GM19043 (cell line): Measurements from ENCODE around the gene SH3GLB2.
"Not testable (repeated sequence)": the region's sequence is repeated elsewhere in the genome, so short reads cannot be mapped to it uniquely, and the experiment has no call there.

Experiments used
- ATAC-seq: cut with Tn5 transposase; IDR thresholded peaks from one replicate; pipeline ENCODE4 v1.9.1; 2021; ENCODE audit warnings: low read depth; ENCODE audit not compliant: unreplicated experiment

Gene SH3GLB2

GRCh38 chr9:129004173-129004572, 24.0 kb downstream of the SH3GLB2 start:
- not testable (repeated sequence) for ATAC-seq

DNA sequence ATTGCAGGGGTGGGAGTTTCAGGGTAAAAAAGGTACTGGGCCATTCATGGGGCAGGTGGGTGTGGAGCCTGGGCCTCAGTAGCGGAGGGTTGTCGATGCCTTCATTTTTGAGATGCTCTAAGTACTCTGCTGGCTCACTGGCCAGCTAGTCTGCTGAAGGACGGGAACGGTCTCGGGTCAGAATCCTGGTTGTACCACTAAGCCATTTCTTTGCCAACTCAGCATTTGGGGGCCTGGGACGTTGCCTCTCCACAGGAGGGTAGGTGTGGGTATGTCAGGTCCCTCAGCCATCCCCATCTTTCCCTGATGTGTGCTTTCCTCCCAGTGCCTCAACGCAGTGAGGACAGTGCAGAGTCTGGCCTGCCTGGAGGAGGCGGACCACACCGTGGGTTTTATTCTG, 25.1 kb downstream of the SH3GLB2 start:
- ATAC-seq = no peak

GRCh38 chr9:129001504-129002325, 26.4 kb downstream of the SH3GLB2 start:
- no peak for ATAC-seq

- no peak for ATAC-seq
These were observed 28.4 kb downstream of the SH3GLB2 start for GRCh38 chr9:128999581-129000206.

DNA sequence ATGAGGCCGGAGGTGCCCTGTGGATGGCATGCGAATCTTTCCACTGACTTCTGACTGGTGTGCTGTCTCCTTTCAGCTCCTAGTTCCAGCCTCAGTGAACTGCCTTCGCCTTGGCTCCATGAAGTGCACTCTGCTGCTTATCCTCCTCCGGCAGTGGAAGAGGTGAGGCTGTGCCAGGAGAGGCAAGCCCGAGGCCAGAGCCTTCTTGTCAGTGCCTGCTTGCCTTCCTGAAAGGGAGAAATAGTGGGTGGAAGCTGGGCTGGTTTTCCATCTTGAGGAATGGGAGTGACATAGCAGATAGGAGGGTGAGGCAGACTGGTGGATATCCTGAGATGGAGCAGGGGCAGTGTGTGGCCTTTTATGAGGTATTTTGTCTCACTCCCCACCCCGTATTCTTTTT, 29.7 kb downstream of the SH3GLB2 start:
- no peak for ATAC-seq

DNA sequence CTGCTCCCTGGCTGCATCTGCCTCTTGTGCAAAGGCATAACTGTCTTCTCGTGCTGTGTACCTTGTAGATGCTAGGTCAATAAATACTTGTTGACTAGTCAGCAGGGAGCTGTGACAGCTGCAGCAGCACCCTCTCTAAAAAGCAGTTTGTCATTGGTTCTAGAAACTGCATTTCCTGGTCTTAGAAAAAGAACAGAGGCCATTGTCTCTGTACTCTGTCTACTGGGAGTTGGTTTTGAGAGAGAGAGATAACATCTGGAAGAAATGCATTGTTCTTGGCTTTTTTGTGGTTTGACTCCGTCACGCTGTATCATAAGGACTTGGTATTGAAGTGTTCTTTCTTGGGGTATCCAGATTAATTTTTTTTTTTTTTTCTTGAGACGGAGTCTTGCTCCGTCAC, 32.3 kb downstream of the SH3GLB2 start:
- no peak for ATAC-seq

GRCh38 chr9:128992995-128993394, 35.1 kb downstream of the SH3GLB2 start:
- ATAC-seq = no peak

GRCh38 chr9:128987805-128988204, 40.3 kb downstream of the SH3GLB2 start:
- ATAC-seq = no peak

DNA sequence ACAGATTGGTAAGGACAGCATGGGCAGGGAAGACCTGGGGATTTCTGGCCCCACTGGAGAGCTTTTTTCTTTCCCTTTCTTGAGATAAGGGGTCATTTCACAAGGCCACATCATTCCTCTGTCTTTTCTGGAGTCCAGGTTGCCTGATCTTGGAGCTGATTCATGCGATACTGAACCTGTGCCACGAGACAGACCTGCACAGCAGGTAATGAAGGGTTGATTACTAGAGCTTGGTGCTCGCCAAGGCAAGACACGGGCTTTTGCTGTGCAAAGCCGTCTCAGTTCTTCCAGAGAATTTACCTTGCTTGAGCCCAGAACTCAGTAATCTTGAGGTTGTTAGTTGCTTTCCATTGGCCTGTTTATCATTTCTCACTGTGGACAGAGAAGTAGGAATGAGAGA, 41.5 kb downstream of the SH3GLB2 start:
- no peak for ATAC-seq

DNA sequence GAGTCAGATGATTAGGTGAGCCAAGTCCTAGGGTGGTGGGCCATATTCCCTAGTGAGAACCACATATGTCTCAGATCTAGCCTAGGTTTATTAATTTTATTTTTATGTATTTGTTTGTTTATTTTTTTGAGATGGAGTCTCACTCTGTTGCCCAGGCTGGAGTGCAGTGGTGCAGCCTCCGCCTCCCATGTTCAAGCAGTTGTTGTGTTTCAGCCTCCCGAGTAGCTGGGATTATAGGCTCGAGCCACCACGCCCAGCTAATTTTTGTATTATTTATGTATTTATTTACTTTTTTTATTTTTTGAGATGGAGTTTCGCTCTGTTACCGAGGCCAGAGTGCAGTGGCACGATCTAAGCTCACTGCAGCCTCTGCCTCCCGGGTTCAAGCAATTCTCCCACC, 44.6 kb downstream of the SH3GLB2 start:
- ATAC-seq = no peak

DNA sequence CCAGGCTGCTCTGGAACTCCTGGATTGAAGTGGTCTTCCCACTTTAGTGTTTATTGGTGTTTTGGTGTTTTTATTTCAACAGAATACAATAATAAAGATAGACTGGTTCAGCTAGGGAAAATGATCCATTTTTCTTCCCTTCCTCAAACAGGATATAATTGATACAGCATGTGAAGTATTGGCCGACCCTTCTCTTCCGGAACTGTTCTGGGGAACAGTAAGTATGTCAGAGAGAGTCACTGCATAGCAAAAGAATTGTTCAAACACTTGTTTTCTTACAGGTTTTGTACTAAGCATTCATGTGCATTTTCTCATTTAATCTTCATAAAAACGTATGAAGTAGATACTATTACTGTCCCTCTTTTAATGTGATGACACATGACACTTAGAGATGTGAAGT, 49.0 kb downstream of the SH3GLB2 start:
- no peak for ATAC-seq

DNA sequence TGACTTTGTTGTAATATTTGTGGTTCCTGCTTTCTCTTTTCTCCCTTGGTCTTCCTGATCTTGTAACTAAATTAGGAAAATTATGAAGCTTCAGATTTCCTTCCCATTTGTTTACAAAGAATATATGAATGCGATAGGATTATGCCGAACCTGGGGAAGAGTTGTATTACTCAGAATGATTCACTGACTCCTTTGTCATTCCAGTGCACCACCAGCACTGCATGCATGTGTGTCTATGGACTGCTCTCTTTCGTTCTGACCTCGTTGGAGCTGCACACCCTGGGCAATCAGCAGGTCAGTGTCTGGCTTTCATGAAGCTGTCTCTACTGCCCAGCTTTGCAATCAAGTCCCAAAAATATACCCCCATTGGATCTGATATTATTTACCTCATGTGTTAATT, 55.2 kb downstream of the SH3GLB2 start:
- no peak for ATAC-seq

- no peak for ATAC-seq
These were observed 58.6 kb downstream of the SH3GLB2 start for GRCh38 chr9:128969491-128969890.

- not testable (repeated sequence) for ATAC-seq
These were observed 66.7 kb downstream of the SH3GLB2 start for GRCh38 chr9:128961403-128961802.
